Peyer's patch (tissue), 4 donors: ENCODE results near the gene ZNF320.

Experiments
- CTCF ChIP-seq, 6 experiments: fragments of 450-650 bp in 4 of 6; fragments of 200-600 bp in 2 of 6; sonication (generic) in 1 of 6; IDR thresholded peaks; one replicate each; pipeline ENCODE4 v1.5.1; 2017 to 2019; ENCODE audit warnings: antibody characterized with exemption in 6 of 6, mild to moderate bottlenecking in 3 of 6, moderate library complexity in 1 of 6
- POLR2A ChIP-seq, 2 donors: fragments of 450-650 bp; IDR thresholded peaks; one replicate each; pipeline ENCODE4 v1.5.1; 2017; ENCODE audit warnings: antibody characterized with exemption in 2 of 2, mild to moderate bottlenecking in 2 of 2, moderate library complexity in 2 of 2

- TF ChIP-seq POLR2A (IDR thresholded peaks at IDR 0.05) (no peak), CTCF (IDR thresholded peaks at IDR 0.05) (no peak)
Observed at GRCh38 chr19:52889076-52889475, 8.4 kb downstream of the ZNF320 start.
